ENCODE results near the gene GFOD2.

The GFOD2 gene

GRCh38 chr16:67657751-67658518 lies 61.2 kb downstream of the GFOD2 start:
- H3K9ac ChIP-seq (ENCODE audit: low read depth, low read length) = no peak overlapping the region
- no peaks in the 10 kb centered on the region for H3K4me1 ChIP-seq (ENCODE audit: insufficient read depth, low read length)
- no peaks in the 10 kb centered on the region for H3K9me3 ChIP-seq (ENCODE audit: control insufficient read depth, insufficient read depth, low read length)
- no peaks in the 10 kb centered on the region for H3K36me3 ChIP-seq (ENCODE audit: insufficient read depth, low read length)

- H3K4me1 ChIP-seq (ENCODE audit: insufficient read depth, low read length) = no peaks in the 10 kb centered on the region
- H3K36me3 ChIP-seq (ENCODE audit: insufficient read depth, low read length) = no peaks in the 10 kb centered on the region
- no peak overlapping the region for H3K9ac ChIP-seq (ENCODE audit: low read depth, low read length)
- H3K9me3 ChIP-seq (ENCODE audit: control insufficient read depth, insufficient read depth, low read length) = no peaks in the 10 kb centered on the region
Measured at GRCh38 chr16:67657017-67657608, 62.0 kb downstream of the GFOD2 start.

GRCh38 chr16:67656344-67657016 lies 62.6 kb downstream of the GFOD2 start:
- H3K36me3 ChIP-seq (ENCODE audit: insufficient read depth, low read length) = no peaks in the 10 kb centered on the region
- H3K9ac ChIP-seq (ENCODE audit: low read depth, low read length) = no peak overlapping the region

GRCh38 chr16:67655363-67655762 lies 63.8 kb downstream of the GFOD2 start:
- Histone ChIP-seq H3K4me1 (ENCODE audit: insufficient read depth, low read length) (no peaks in the 10 kb centered on the region), H3K36me3 (ENCODE audit: insufficient read depth, low read length) (no peaks in the 10 kb centered on the region), H3K9me3 (ENCODE audit: control insufficient read depth, insufficient read depth, low read length) (no peaks in the 10 kb centered on the region), H3K9ac (ENCODE audit: low read depth, low read length) (no peak overlapping the region)

More at GRCh38 chr16:67656344-67657016, 62.6 kb downstream of the GFOD2 start:
- Histone ChIP-seq H3K9me3 (ENCODE audit: control insufficient read depth, insufficient read depth, low read length) (no peaks in the 10 kb centered on the region), H3K4me1 (ENCODE audit: insufficient read depth, low read length) (no peaks in the 10 kb centered on the region)

GRCh38 chr16:67654403-67654911 lies 64.7 kb downstream of the GFOD2 start:
- no peaks in the 10 kb centered on the region; the same call in 1 of the 2 replicates for H3K4me1 ChIP-seq (ENCODE audit: insufficient read depth, low read length)
- H3K9me3 ChIP-seq (ENCODE audit: control insufficient read depth, insufficient read depth, low read length) = no peaks in the 10 kb centered on the region
- no peaks in the 10 kb centered on the region for H3K36me3 ChIP-seq (ENCODE audit: insufficient read depth, low read length)
- H3K9ac ChIP-seq (ENCODE audit: low read depth, low read length) = no peak overlapping the region

- H3K9ac ChIP-seq (ENCODE audit: low read depth, low read length) = peak overlapping the region; percentile 29; the same call in 1 of the 2 replicates
- H3K4me1 ChIP-seq (ENCODE audit: insufficient read depth, low read length) = peaks cover 4% of the 10 kb centered on the region
- no peaks in the 10 kb centered on the region for H3K9me3 ChIP-seq (ENCODE audit: control insufficient read depth, insufficient read depth, low read length)
- H3K36me3 ChIP-seq (ENCODE audit: insufficient read depth, low read length) = no peaks in the 10 kb centered on the region
Measured at GRCh38 chr16:67653789-67654402, 65.2 kb downstream of the GFOD2 start.

- Histone ChIP-seq H3K9ac (ENCODE audit: low read depth, low read length) (peak overlapping the region; percentile 29; the same call in 1 of the 2 replicates), H3K36me3 (ENCODE audit: insufficient read depth, low read length) (no peaks in the 10 kb centered on the region), H3K9me3 (ENCODE audit: control insufficient read depth, insufficient read depth, low read length) (no peaks in the 10 kb centered on the region)
Measured at GRCh38 chr16:67653128-67653788, 65.9 kb downstream of the GFOD2 start.

GRCh38 chr16:67652578-67653127 lies 66.5 kb downstream of the GFOD2 start:
- peak overlapping the region; percentile 29; the same call in 1 of the 2 replicates for H3K9ac ChIP-seq (ENCODE audit: low read depth, low read length)
- H3K4me1 ChIP-seq (ENCODE audit: insufficient read depth, low read length) = peaks cover 4% of the 10 kb centered on the region
- no peaks in the 10 kb centered on the region for H3K9me3 ChIP-seq (ENCODE audit: control insufficient read depth, insufficient read depth, low read length)
- no peaks in the 10 kb centered on the region for H3K36me3 ChIP-seq (ENCODE audit: insufficient read depth, low read length)

More at GRCh38 chr16:67653128-67653788, 65.9 kb downstream of the GFOD2 start:
- H3K4me1 ChIP-seq (ENCODE audit: insufficient read depth, low read length) = peaks cover 4% of the 10 kb centered on the region

GRCh38 chr16:67651847-67652246 lies 67.3 kb downstream of the GFOD2 start:
- Histone ChIP-seq H3K4me1 (ENCODE audit: insufficient read depth, low read length) (peaks cover 4% of the 10 kb centered on the region), H3K9ac (ENCODE audit: low read depth, low read length) (no peak overlapping the region), H3K36me3 (ENCODE audit: insufficient read depth, low read length) (no peaks in the 10 kb centered on the region), H3K9me3 (ENCODE audit: control insufficient read depth, insufficient read depth, low read length) (no peaks in the 10 kb centered on the region)

- Histone ChIP-seq H3K9ac (ENCODE audit: low read depth, low read length) (no peak overlapping the region), H3K4me1 (ENCODE audit: insufficient read depth, low read length) (peaks cover 4% of the 10 kb centered on the region), H3K36me3 (ENCODE audit: insufficient read depth, low read length) (no peaks in the 10 kb centered on the region), H3K9me3 (ENCODE audit: control insufficient read depth, insufficient read depth, low read length) (no peaks in the 10 kb centered on the region)
Measured at GRCh38 chr16:67651039-67651438, 68.1 kb downstream of the GFOD2 start.

- Histone ChIP-seq H3K9ac (ENCODE audit: low read depth, low read length) (peak overlapping the region; percentile 37; the same call in 1 of the 2 replicates), H3K4me1 (ENCODE audit: insufficient read depth, low read length) (peaks cover 4% of the 10 kb centered on the region), H3K36me3 (ENCODE audit: insufficient read depth, low read length) (no peaks in the 10 kb centered on the region), H3K9me3 (ENCODE audit: control insufficient read depth, insufficient read depth, low read length) (no peaks in the 10 kb centered on the region)
Measured at GRCh38 chr16:67650023-67650422, 69.1 kb downstream of the GFOD2 start.

GRCh38 chr16:67649494-67649931 lies 69.6 kb downstream of the GFOD2 start:
- Histone ChIP-seq H3K9ac (ENCODE audit: low read depth, low read length) (peak overlapping the region; percentile 37; the same call in 1 of the 2 replicates), H3K9me3 (ENCODE audit: control insufficient read depth, insufficient read depth, low read length) (no peaks in the 10 kb centered on the region; the same call in 1 of the 2 replicates), H3K4me1 (ENCODE audit: insufficient read depth, low read length) (peaks cover 4% of the 10 kb centered on the region), H3K36me3 (ENCODE audit: insufficient read depth, low read length) (no peaks in the 10 kb centered on the region)

GRCh38 chr16:67648764-67649407 lies 70.2 kb downstream of the GFOD2 start:
- H3K9me3 ChIP-seq (ENCODE audit: control insufficient read depth, insufficient read depth, low read length) = no peaks in the 10 kb centered on the region; the same call in 1 of the 2 replicates
- peaks cover 4% of the 10 kb centered on the region for H3K4me1 ChIP-seq (ENCODE audit: insufficient read depth, low read length)
- H3K9ac ChIP-seq (ENCODE audit: low read depth, low read length) = peak overlapping the region; percentile 22; the same call in 1 of the 2 replicates
- H3K36me3 ChIP-seq (ENCODE audit: insufficient read depth, low read length) = no peaks in the 10 kb centered on the region

Data from ES-I3 (cell line).